Measurements from ENCODE around the gene SH2B3. TPM values are rescaled to one million over a fixed set of nuclear protein-coding genes. Genes with fewer than 3 reads are reported as not detected.

Gene SH2B3
- total RNA-seq, 1 experiment from 2014 or later: 40.3 TPM

- H3K14ac ChIP-seq (ENCODE audit: insufficient read depth, low read length): peak overlapping the region; percentile 52; the same call in 1 of the 2 replicates
- peaks cover 8% of the 10 kb centered on the region for H3K79me1 ChIP-seq (ENCODE audit: insufficient read depth, low read depth, low read length, poor library complexity, severe bottlenecking)
- no peaks in the 10 kb centered on the region for H3K36me3 Mint-ChIP-seq (ENCODE audit: insufficient read depth in 1 of 3, low read depth in 3 of 3)
- peaks cover 37% of the 10 kb centered on the region; the same call in 1 of the 2 replicates for H3K79me2 ChIP-seq (ENCODE audit: insufficient read depth, low read length)
- no peak overlapping the region for H3K27ac ChIP-seq (ENCODE audit: insufficient read length, low read depth, low read length)
- H2BK120ac ChIP-seq (ENCODE audit: low read depth, low read length, poor library complexity, severe bottlenecking): no peak overlapping the region
- no peaks in the 10 kb centered on the region; the same call in none of the 2 replicates for H3K27me3 Mint-ChIP-seq (ENCODE audit: low read depth)
- no peak overlapping the region for H4K8ac ChIP-seq (replicated peaks; ENCODE audit: insufficient read length, low read depth, low read length)
- peaks cover 13% of the 10 kb centered on the region for H3K23me2 ChIP-seq (ENCODE audit: insufficient read length, low read depth, low read length, poor library complexity, severe bottlenecking)
- no peak overlapping the region for H3T11ph ChIP-seq (ENCODE audit: low read length)
- TF ChIP-seq CTCF (conservative IDR thresholded peaks at IDR 0.05): no peak
- no peak overlapping the region for H3K18ac ChIP-seq (ENCODE audit: insufficient read length, low read depth, low read length)
- H4K5ac ChIP-seq (ENCODE audit: insufficient read length, low read depth, low read length): no peak overlapping the region
- no peaks in the 10 kb centered on the region for H3K27me3 ChIP-seq (ENCODE audit: insufficient read depth, low read length)
- DNase-seq: no peak
- no peaks in the 10 kb centered on the region for H3K9me3 ChIP-seq (ENCODE audit: control insufficient read depth, low read depth, low read length)
- no peak overlapping the region for H2BK12ac ChIP-seq (ENCODE audit: insufficient read length, low read depth, low read length)
- WGBS (ENCODE audit: extremely low coverage, insufficient read length, low lambda C conversion rate): no CpG with 5 or more reads among the region's 34 CpGs
- peaks cover 44 to 53% of the 10 kb centered on the region in 2 experiments for H3K4me1 Mint-ChIP-seq
- H3K9me3 Mint-ChIP-seq: no peaks in the 10 kb centered on the region; a peak in 1 of 5 replicates
- H2BK5ac ChIP-seq (ENCODE audit: insufficient read length, low read length): no peak overlapping the region
- no peak overlapping the region for H3K23ac ChIP-seq (ENCODE audit: insufficient read length, low read depth, low read length)
- peak overlapping the region; percentile 48 for H3K9ac ChIP-seq (ENCODE audit: extremely low read depth, insufficient read length, low read length)
- H2AFZ ChIP-seq (ENCODE audit: low read length): no peak overlapping the region
- peak overlapping the region; percentile 81 to 92 for H3K4me3 Mint-ChIP-seq
- H3K4me2 ChIP-seq (ENCODE audit: insufficient read depth, insufficient read length, low read length): peak overlapping the region; percentile 83
- no peak overlapping the region for H4K91ac ChIP-seq (ENCODE audit: insufficient read length, low read depth, low read length)
- no peak overlapping the region for H2BK15ac ChIP-seq (ENCODE audit: low read depth, low read length)
- no peak overlapping the region for H2BK20ac ChIP-seq (ENCODE audit: low read depth, low read length, poor library complexity, severe bottlenecking)
- H4K20me1 ChIP-seq (ENCODE audit: control insufficient read depth, insufficient read depth, insufficient read length): no peaks in the 10 kb centered on the region
- peaks cover 3% of the 10 kb centered on the region; the same call in 1 of the 2 replicates for H3K4me1 ChIP-seq (ENCODE audit: insufficient read depth, low read length)
- no peak overlapping the region for H3K4ac ChIP-seq (ENCODE audit: low read depth, low read length)
- H2AK5ac ChIP-seq (ENCODE audit: insufficient read length, low read length): no peak overlapping the region
- H3K56ac ChIP-seq (ENCODE audit: insufficient read length, low read depth, low read length): no peak overlapping the region
- H3K27ac Mint-ChIP-seq: no peak overlapping the region; a peak in 1 of 7 replicates
Measured at GRCh38 chr12:111406474-111407376, 1.0 kb downstream of the SH2B3 start.

Measured in H9 (cell line).